Aorta (tissue), 5 donors: ENCODE measurements around the gene IFIT1B. TPM values are rescaled to one million over a fixed set of nuclear protein-coding genes. Genes with fewer than 3 reads are reported as not detected.
"Not testable (repeated sequence)": the region's sequence is repeated elsewhere in the genome, so short reads cannot be mapped to it uniquely, and the experiment has no call there.

ENCODE experiments used
- ATAC-seq: fragments of 200-7000 bp; cut with Tn5 transposase; one replicate; pipeline ENCODE4 v1.9.1; 2022; ENCODE audit warnings: moderate library complexity; ENCODE audit not compliant: low FRiP score
- DNase-seq, 2 donors: peaks; one replicate each; pipeline ENCODE4 v3.0.0-alpha.2; 2020
- H3K27ac ChIP-seq, 2 donors: one replicate each; pipeline ENCODE4 v1.5.1; 2013; ENCODE audit warnings: low read length in 2 of 2, mild to moderate bottlenecking in 2 of 2, moderate library complexity in 2 of 2, control low read depth in 1 of 2, inconsistent platforms in 1 of 2, low read depth in 1 of 2
- H3K27me3 ChIP-seq, 2 donors: one replicate each; pipeline ENCODE4 v1.6.1; 2013; ENCODE audit warnings: control low read depth in 1 of 2, low read length in 1 of 2, mild to moderate bottlenecking in 1 of 2, moderate library complexity in 1 of 2; ENCODE audit not compliant: insufficient read depth in 2 of 2, control insufficient read depth in 1 of 2
- H3K36me3 ChIP-seq, 2 donors: one replicate each; pipeline ENCODE4 v1.6.1; 2013; ENCODE audit warnings: control low read depth in 1 of 2, low read length in 1 of 2, mild to moderate bottlenecking in 1 of 2; ENCODE audit not compliant: insufficient read depth in 2 of 2, control insufficient read depth in 1 of 2
- H3K4me1 ChIP-seq, 2 donors: one replicate each; pipeline ENCODE4 v1.6.1; 2013; ENCODE audit warnings: low read length in 2 of 2, control low read depth in 1 of 2, mild to moderate bottlenecking in 1 of 2, moderate library complexity in 1 of 2; ENCODE audit not compliant: insufficient read depth in 2 of 2, control insufficient read depth in 1 of 2
- H3K4me3 ChIP-seq, 2 donors: one replicate each; pipeline ENCODE4 v1.5.1; 2013; ENCODE audit warnings: low read length in 2 of 2, control low read depth in 1 of 2, mild to moderate bottlenecking in 1 of 2
- H3K9me3 ChIP-seq: one replicate; pipeline ENCODE4 v1.6.1; 2013; ENCODE audit warnings: mild to moderate bottlenecking, low read length; ENCODE audit not compliant: control insufficient read depth
- WGBS, 2 donors: extraction: QIAGEN DNeasy Blood & Tissue Kit; methylation state at CpG; one replicate each; pipeline ENCODE4 v1.1.7; 2013; 5-methylcytosine and 5-hydroxymethylcytosine counted together
- intact Hi-C, 2 donors: fragments of 100-400 bp; cut with DNase I; formaldehyde crosslinking; loops; one replicate each; pipeline versions ENCODE4 v1.14.2 to v1.15.0; 2022
- polyA plus RNA-seq, 2 donors: library from polyadenylated mRNA; stranded (reverse); fragments of 200-250 nt; gene quantifications; one replicate each; pipeline ENCODE4 v1.2.3, GENCODE V29; 2013
- total RNA-seq, 2 donors: library from RNA; stranded (reverse); fragmentation: NEBNext Ultra II Directional; extraction: Animal tissue kit (Norgen Biotek cat#: 25700); gene quantifications; one replicate each; pipeline ENCODE4 v1.2.1, GENCODE V29; 2021
- donor health status: healthy with polysubstance abuse.
- donor health status: Bipolar disorder and iron deficiency.
- donor health status: DM: no; HTN: no; CAD: no.
- donor health status: DM: no; HTN: no; CAD: no.
- donor health status: DM: yes; HTN: yes; CAD: no.

IFIT1B gene
- total and polyA plus RNA-seq, 4 donors: 0.16 to 0.87 TPM; not detected in 2

GRCh38 chr10:89398003-89398749 lies 20.3 kb downstream of the IFIT1B start:
- no peak overlapping the region for H3K4me3 ChIP-seq
- no peaks in the 10 kb centered on the region for H3K36me3 ChIP-seq
- no peak overlapping the region for H3K27ac ChIP-seq
- H3K27me3 ChIP-seq: no peaks in the 10 kb centered on the region
- 94 to 95% methylated on average over 5 of the region's 5 CpGs for WGBS, 2 donors
- peaks cover 1 to 3% of the 10 kb centered on the region in 2 donors for H3K4me1 ChIP-seq
- intact Hi-C loops: no loop called here
- no peak for DNase-seq
- no peaks in the 10 kb centered on the region for H3K9me3 ChIP-seq
- no peak for ATAC-seq

GRCh38 chr10:89399956-89400355 lies 22.1 kb downstream of the IFIT1B start:
- H3K27me3 ChIP-seq: no peaks in the 10 kb centered on the region
- H3K9me3 ChIP-seq: no peaks in the 10 kb centered on the region
- WGBS, 2 donors: 87 to 93% methylated on average over 1 of the region's 1 CpG
- intact Hi-C loops: no loop called here
- H3K4me3 ChIP-seq: no peak overlapping the region
- no peak for ATAC-seq
- no peaks in the 10 kb centered on the region for H3K4me1 ChIP-seq
- no peaks in the 10 kb centered on the region for H3K36me3 ChIP-seq
- no peak overlapping the region for H3K27ac ChIP-seq
- no peak for DNase-seq

GRCh38 chr10:89403043-89403442 lies 25.2 kb downstream of the IFIT1B start:
- no peaks in the 10 kb centered on the region for H3K27me3 ChIP-seq
- no peak overlapping the region for H3K27ac ChIP-seq
- WGBS, 2 donors: 93 to 100% methylated on average over 2 of the region's 2 CpGs
- H3K9me3 ChIP-seq: peaks cover 2% of the 10 kb centered on the region
- DNase-seq (no peak), ATAC-seq (no peak)
- no peak overlapping the region for H3K4me3 ChIP-seq
- intact Hi-C loops: no loop called here
- H3K36me3 ChIP-seq: peaks cover 0 to 2% of the 10 kb centered on the region in 2 donors
- no peaks in the 10 kb centered on the region for H3K4me1 ChIP-seq

- Histone ChIP-seq H3K4me1 (no peaks in the 10 kb centered on the region), H3K9me3 (peaks cover 2% of the 10 kb centered on the region), H3K4me3 (no peak overlapping the region), H3K27me3 (no peaks in the 10 kb centered on the region), H3K36me3 (peaks cover 0 to 2% of the 10 kb centered on the region in 2 donors), H3K27ac (no peak overlapping the region)
- no peak for ATAC-seq
- intact Hi-C loops: no loop called here
- WGBS, 2 donors: 93% methylated on average over 11 of the region's 11 CpGs
- no peak for DNase-seq
Observed at GRCh38 chr10:89404104-89405047, 26.5 kb downstream of the IFIT1B start.

- H3K4me3 ChIP-seq, H3K27me3 ChIP-seq, H3K36me3 ChIP-seq, H3K4me1 ChIP-seq, H3K9me3 ChIP-seq, H3K27ac ChIP-seq, intact Hi-C loops, ATAC-seq, DNase-seq: not testable (repeated sequence)
- WGBS, 2 donors: 97 to 98% methylated on average over 9 of the region's 9 CpGs
Observed at GRCh38 chr10:89406178-89406577, 28.3 kb downstream of the IFIT1B start.

GRCh38 chr10:89407792-89408191 lies 29.9 kb downstream of the IFIT1B start:
- DNase-seq, H3K27me3 ChIP-seq, H3K9me3 ChIP-seq, H3K4me1 ChIP-seq, H3K4me3 ChIP-seq, intact Hi-C loops, H3K36me3 ChIP-seq, ATAC-seq, H3K27ac ChIP-seq: not testable (repeated sequence)
- WGBS, 2 donors: 97 to 98% methylated on average over 3 of the region's 3 CpGs

- WGBS, 2 donors: 94 to 95% methylated on average over 5 of the region's 5 CpGs
- intact Hi-C loops, ATAC-seq: not testable (repeated sequence)
Observed at GRCh38 chr10:89409282-89409681, 31.4 kb downstream of the IFIT1B start.

GRCh38 chr10:89410551-89410950 lies 32.7 kb downstream of the IFIT1B start:
- intact Hi-C loops, ATAC-seq, H3K36me3 ChIP-seq, H3K4me1 ChIP-seq, H3K27ac ChIP-seq, H3K9me3 ChIP-seq, H3K27me3 ChIP-seq, DNase-seq, H3K4me3 ChIP-seq: not testable (repeated sequence)
- WGBS, 2 donors: 94 to 98% methylated on average over 5 of the region's 5 CpGs

More at GRCh38 chr10:89409282-89409681, 31.4 kb downstream of the IFIT1B start:
- H3K27me3 ChIP-seq, H3K4me3 ChIP-seq, H3K4me1 ChIP-seq, H3K9me3 ChIP-seq, DNase-seq, H3K36me3 ChIP-seq, H3K27ac ChIP-seq: not testable (repeated sequence)
